NCI-H187 (cell line): ENCODE measurements around the gene UBASH3A.

ENCODE experiments used
- DNase-seq, 2 experiments: peaks; one replicate each; lab custom pipeline; 2025; lab: John Stamatoyannopoulos, UW

Gene UBASH3A

GRCh38 chr21:42411197-42411869, 7.6 kb downstream of the UBASH3A start:
- DNase-seq = no peak

DNA sequence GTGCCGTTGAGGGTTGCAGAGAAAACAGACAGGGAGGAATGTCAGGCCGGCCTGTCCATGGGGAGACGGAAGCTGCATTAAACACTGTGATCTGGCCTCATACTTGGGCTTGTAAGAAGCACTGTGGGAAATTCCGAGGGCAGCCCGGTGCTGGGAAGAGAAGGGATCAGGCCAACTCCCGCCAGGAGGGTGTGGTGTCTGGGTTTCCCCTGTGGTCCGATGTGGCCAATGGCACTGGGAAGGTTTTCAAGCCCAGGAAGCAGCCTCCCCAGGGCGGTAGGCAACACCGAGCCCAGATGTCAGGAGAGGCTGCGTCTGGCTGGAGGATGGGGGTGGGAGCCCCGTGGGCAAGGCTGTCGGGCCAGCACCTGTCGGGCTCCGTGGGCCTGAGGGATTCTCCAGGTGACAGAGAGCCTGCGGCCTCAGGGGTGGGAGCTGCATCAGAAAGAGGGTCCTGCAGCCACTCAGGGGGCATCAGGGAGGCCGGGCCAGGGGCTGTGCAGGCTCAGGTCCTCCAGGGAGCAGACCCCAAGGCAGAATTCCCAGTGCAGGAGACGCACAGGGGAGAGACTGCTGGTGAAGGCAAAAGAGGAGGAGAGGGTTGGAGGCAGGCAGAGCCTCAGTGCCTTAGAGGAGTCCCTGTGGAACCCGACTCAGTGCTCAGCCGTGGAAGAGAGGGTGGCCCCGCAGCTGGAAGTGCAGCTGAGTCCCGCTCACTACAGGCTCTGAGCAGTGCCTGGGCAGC, 8.4 kb downstream of the UBASH3A start:
- no peak for DNase-seq

DNA sequence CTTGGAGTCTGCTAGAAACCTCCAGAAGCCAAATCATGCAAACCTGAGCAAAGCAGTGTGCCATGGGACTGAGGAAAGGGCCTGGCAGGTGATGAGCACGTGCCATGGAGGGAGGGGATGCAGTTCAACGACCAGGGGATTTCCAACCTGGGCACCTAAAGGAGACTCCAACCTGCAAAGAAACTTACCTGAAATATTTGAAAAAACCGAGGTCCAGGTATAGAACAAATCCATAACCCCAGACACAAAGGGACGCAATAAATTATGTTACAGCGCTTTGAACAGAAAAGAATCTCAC, 8.9 kb downstream of the UBASH3A start:
- DNase-seq = no peak

- DNase-seq = no peak
Observed at GRCh38 chr21:42413093-42413492, 9.4 kb downstream of the UBASH3A start.

GRCh38 chr21:42413500-42413899, 9.8 kb downstream of the UBASH3A start:
- no peak for DNase-seq

DNA sequence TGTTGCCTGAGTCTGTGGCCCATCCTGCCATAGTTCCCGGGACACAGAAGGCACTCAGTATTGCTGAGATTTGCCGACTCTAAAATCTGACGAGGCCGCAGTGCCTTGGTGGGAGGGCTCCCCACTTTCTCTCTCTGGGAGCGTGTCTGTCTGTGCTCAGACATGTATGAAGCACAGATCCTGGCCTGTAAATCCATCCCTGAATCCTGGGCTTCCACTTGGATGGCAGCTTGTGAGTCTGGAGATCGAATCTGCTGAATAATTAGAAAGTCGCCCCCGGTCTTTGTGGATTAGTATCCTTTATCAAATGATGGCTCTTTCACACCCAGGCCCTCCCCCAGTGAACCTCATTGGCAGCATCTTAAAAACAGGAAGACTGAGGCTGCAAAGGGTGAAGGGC, 10.4 kb downstream of the UBASH3A start:
- DNase-seq = no peak

DNA sequence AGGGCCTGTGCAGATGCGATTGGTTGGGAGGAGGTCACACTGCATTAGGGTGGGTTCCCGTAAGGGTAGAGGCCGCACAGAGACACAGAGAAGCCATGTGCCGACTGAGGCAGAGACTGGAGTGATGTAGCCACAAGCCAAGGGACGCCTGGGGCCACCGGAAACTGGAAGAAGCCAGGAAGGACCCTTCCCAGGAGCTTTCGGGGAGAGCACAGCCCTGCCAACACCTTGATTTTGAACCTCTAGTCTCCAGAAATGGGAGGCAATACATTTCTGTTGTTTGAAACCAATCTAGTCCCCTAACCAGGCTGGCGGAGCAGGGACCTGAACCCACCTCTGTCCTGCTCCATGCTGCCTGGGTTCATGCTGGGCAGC, 10.8 kb downstream of the UBASH3A start:
- DNase-seq = no peak

DNA sequence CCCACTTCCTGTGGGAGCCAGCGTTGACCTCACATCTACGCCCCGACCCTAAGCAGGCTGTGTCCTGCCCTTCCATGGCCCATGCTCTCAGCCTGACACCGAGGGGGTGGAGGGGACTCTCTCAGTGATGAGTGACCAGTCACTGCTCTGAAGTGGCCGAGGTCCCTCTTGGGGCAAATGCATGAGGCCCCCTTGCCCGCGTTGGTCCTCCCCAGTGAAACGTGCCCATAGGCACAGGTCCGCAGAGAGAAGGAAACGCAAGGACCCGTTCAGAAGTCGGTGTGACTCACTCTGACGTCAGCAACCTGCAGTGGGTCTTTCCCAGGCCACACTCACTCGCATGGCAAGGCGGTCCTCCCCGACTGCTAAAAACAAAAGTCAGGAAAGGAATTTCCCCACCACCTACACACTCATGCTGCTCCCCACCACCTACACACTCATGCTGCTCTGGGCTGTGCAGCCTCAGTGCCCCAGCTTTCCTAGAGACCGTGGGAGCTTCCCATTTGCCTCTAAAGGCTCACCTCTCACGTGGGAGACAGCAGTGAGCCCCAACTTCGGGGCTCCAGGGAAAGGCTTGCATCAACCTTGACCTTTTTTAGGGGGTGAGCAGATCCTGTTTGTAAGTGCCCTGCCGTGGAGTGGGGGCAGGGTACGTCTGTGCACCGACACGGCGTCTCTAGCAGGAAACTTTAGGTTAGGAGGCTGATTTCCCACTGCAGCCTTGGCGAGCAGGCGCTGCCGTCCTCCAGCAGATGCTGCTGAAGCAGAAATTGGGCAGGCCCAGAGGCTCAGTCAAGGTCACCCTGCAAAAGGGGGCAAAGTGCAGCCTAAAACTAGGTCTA, 11.4 kb downstream of the UBASH3A start:
- no peak for DNase-seq

GRCh38 chr21:42417533-42417932, 13.8 kb downstream of the UBASH3A start:
- DNase-seq = no peak

DNA sequence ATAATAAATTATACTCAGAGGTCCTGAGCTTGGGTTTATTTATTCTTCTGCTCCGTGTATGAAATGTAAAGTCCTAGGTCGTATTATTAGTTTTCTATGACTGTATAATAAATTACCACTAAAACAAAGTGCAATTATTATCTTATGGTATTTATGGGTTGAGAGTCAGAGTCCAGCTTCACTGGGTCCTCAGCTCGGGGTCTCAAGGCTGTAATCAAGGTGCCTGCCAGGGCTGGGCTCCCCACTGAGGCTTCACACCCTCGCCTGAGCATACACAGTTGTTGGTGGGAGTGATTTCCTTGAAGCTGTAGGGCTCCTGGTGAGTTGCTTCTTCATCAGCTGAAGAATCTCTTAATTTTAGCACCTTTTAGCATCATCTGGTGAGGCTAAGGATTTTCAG, 15.2 kb downstream of the UBASH3A start:
- no peak for DNase-seq

DNA sequence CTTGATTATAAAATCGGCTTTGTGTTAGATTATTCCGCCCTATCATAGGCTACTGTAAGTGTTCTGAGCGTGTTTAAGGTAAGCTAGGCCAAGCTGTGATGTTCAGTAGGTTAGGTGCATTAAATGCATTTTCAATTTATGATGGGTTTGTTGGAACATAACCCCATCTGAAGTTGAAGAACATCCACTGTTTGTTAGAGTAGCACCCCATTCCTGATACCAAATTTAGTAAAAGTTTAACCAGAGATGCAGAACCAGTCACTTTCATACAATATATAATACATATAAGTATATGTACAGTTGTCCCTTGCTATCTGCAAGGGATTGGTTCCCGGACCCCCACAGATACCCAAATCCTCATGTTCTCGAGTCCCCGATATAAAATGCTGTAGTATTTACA, 16.1 kb downstream of the UBASH3A start:
- no peak for DNase-seq

- no peak for DNase-seq
Observed at GRCh38 chr21:42421018-42421793, 17.5 kb downstream of the UBASH3A start.

DNA sequence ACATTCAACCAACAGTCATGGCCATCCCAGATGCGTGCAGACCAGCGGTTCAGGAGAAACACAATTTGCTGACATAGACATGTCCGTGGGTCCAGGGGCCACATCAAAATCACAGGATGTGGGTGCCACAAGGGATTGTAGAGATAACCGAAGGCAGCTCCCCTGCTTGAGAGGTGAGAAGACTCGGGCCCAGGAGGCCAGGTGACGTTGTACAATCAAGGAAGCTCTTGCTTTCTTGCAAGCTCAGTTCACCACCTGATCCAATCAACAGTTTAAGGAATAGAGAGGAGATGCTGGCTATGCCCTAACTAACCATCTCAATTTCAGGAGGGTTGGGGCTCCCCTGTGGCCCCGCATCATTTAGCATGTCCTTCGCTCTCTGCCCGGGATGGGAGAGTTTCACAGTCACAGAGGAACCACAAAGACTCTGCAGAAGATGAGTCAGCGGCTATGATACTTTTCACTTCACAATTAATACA, 19.5 kb downstream of the UBASH3A start:
- DNase-seq = no peak

DNA sequence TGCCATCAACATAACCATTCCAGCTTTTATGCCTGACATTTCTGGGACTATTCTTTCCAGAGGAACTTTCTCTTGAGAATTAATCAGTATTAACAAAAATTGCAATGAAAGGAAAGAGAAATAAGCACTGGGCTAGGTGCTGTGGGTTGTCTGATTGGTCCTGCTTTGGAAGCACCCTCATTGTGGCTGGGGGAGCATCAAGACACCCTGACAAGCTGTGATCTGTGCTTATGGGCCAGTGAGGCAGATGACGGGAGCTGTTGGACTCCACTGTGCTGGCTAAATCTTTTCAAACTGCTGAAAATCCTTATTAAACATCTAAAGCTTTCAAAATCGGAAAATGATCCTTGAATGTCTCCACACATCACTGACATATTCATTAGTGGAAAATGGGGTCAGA, 20.0 kb downstream of the UBASH3A start:
- DNase-seq = no peak

- DNase-seq = no peak
Observed at GRCh38 chr21:42424914-42425541, 21.3 kb downstream of the UBASH3A start.

DNA sequence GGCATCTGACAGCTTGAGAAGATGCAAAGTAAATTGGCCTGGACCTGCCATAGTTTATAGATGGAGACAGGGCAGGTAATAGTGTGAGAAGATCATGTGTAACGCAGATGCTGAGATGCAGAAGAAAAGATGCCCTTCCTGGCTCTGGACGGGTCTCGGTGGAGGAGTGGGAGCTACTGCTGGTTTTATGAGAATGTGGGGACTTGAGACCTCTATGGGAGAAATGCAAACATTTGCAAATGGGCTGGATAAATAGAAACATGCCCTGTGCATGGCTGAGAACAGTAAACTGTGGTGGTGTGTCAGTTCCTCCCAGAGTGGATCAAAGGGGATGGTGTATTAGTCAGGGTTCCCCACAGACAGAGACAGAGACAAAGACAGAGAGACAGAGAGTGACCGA, 21.9 kb downstream of the UBASH3A start:
- DNase-seq = no peak

DNA sequence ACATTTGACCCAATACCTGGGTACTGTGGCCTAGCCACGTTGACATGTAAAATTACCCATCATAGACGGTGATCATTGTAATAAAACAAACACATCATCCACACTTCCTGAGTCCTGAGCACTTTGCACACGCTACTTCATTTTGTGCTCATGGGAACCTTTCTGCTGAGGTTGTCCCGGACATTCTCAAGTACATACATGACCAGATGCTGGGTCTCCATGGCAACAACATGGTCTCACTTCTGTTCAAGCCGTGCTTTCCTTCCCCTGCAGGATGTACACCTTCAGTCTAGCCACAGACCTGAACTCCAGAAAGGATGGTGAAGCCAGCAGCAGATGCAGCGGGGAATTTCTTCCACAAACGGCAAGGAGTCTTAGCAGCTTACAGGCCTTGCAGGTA, 22.7 kb downstream of the UBASH3A start:
- no peak for DNase-seq

GRCh38 chr21:42426876-42427480, 23.3 kb downstream of the UBASH3A start:
- DNase-seq = no peak

DNA sequence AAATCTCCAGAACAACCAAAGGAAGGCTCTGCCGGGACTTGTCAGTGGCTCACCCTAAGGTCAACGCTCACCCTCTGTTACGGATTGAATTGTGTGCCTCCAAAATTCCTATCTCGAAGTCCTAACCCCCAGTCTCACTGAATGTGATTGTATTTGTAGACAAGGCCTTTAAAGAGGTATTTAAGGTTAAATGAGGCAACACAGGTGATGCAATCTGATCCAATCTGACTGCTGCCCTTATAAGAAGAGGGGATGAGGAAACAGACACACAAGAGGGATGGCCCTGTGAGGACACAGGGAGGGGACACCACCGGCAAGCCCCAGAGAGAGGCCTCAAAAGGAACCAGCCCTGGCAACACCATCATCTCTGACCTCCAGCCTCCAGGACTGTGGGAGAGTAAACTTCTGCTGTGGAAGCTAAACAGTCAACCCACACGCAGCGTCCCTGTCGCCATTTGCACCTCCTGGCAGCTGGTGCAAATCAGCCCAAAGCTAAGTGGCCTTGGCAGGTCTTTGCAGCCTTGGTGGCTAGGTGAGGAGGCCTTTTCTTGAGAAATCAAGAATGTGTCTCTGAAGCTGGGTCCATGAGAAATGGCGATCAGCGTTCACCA, 24.2 kb downstream of the UBASH3A start:
- no peak for DNase-seq

- no peak for DNase-seq
Observed at GRCh38 chr21:42429021-42429420, 25.3 kb downstream of the UBASH3A start.

- DNase-seq = no peak
Observed at GRCh38 chr21:42429856-42430255, 26.2 kb downstream of the UBASH3A start.
